ENCODE data around the gene TMEM138. TPM values are rescaled to one million over a fixed set of nuclear protein-coding genes. Genes with fewer than 3 reads are reported as not detected.
A peak's percentile ranks its signal among the peaks of the same experiment; 100 is the strongest.

Gene TMEM138
- polyA plus RNA-seq, 4 donors = 24.9 to 48.3 (median 38.7) TPM

DNA sequence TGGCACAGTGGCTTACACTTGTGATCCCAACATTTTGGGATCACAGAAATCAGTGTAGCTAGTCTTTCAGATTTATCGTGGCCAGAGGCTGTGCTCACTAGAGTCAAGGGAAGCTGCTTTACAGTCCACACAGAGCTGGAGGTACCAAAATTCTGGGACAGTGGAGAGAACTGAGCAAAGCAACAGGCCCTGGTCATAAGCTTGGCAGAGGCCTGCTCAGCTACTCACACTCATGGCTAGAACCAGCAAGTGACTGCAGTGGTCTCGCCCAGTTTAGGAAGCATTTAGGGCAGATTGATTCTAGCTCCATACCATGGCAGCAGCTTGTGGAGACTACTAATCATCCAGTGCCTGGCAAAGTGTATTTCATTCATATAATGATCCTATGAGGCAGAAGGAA is 39.0 kb downstream of the TMEM138 start:
- FAIRE-seq (no peak), DNase-seq (no peak)
- no peaks in the 10 kb centered on the region for H3K9me3 ChIP-seq (ENCODE audit: control insufficient read depth in 2 of 2, insufficient read depth in 1 of 2, low read depth in 1 of 2, low read length in 1 of 2)
- no peaks in the 10 kb centered on the region for H3K4me1 ChIP-seq (ENCODE audit: control insufficient read depth in 3 of 3, insufficient read depth in 2 of 3, low read depth in 1 of 3, low read length in 2 of 3)
- H3K4me3 ChIP-seq (ENCODE audit: low read depth in 1 of 3, low read length in 3 of 3) = no peak overlapping the region
- 89 to 97% (median 97%) methylated on average over 2 of the region's 2 CpGs for WGBS, 3 donors
- peaks cover 13 to 50% (median 30%) of the 10 kb centered on the region in 3 donors for H3K36me3 ChIP-seq (ENCODE audit: control insufficient read depth in 3 of 3, insufficient read depth in 2 of 3, low read depth in 1 of 3, low read length in 3 of 3)
- no peaks in the 10 kb centered on the region for H3K27me3 ChIP-seq (ENCODE audit: control insufficient read depth in 3 of 3, insufficient read depth in 3 of 3, low read length in 3 of 3)
- H3K27ac ChIP-seq (ENCODE audit: low read depth in 1 of 3, low read length in 2 of 3) = no peak overlapping the region

DNA sequence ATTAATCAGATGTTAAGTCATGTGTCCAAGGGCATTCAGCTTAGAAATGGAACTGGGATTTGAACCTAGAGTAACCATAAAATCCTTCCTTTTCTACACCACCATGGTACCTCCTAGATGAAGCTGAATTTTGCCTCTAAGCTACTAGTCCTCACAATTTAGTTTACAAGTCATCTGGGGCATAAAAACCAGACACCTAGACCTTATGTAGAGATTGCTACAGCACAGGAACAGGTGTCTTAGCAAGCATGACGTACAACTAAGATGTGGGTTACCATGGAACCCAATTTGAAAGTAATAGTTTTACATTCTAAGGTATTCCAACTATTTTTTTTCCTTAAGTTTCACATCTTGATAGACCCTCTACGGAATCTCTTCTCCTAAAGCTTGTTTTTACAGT is 39.4 kb downstream of the TMEM138 start:
- peaks cover 14 to 46% (median 31%) of the 10 kb centered on the region in 3 donors for H3K36me3 ChIP-seq (ENCODE audit: control insufficient read depth in 3 of 3, insufficient read depth in 2 of 3, low read depth in 1 of 3, low read length in 3 of 3)
- no peak for FAIRE-seq
- WGBS, 3 donors = 88 to 100% (median 94%) methylated on average over 2 of the region's 2 CpGs

DNA sequence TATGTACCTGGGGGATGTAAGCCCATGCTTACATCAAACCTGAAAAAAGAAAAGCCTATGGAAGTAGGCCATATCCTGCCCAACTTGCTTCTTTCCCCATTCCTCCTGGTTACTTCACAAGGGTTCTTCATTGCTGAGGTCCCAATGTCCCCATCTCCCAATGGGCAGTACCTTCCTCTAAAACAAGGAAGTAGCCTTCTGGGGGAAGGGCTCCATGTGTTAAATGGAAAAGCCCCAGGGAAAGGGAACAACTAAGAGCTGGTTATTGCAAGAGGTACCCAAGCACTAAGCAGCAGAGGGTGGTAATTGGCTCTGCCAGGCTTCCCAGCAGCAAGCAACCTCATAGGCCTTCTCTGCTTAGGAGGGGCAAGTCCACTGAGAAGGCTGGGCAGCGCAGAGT is 41.5 kb downstream of the TMEM138 start:
- DNase-seq (no peak), FAIRE-seq (no peak)
- Histone ChIP-seq H3K27ac (ENCODE audit: low read depth in 1 of 3, low read length in 2 of 3) (no peak overlapping the region), H3K27me3 (ENCODE audit: control insufficient read depth in 3 of 3, insufficient read depth in 3 of 3, low read length in 3 of 3) (no peaks in the 10 kb centered on the region), H3K4me1 (ENCODE audit: control insufficient read depth in 3 of 3, insufficient read depth in 2 of 3, low read depth in 1 of 3, low read length in 2 of 3) (no peaks in the 10 kb centered on the region), H3K4me3 (ENCODE audit: low read depth in 1 of 3, low read length in 3 of 3) (no peak overlapping the region), H3K36me3 (ENCODE audit: control insufficient read depth in 3 of 3, insufficient read depth in 2 of 3, low read depth in 1 of 3, low read length in 3 of 3) (peaks cover 24 to 46% (median 26%) of the 10 kb centered on the region in 3 donors), H3K9me3 (ENCODE audit: control insufficient read depth in 2 of 2, insufficient read depth in 1 of 2, low read depth in 1 of 2, low read length in 1 of 2) (no peaks in the 10 kb centered on the region)
- 94 to 97% (median 95%) methylated on average over 1 of the region's 1 CpG for WGBS, 3 donors

More for the DNA sequence above, 39.4 kb downstream of the TMEM138 start:
- no peak overlapping the region for H3K27ac ChIP-seq (ENCODE audit: low read depth in 1 of 3, low read length in 2 of 3)
- H3K4me1 ChIP-seq (ENCODE audit: control insufficient read depth in 3 of 3, insufficient read depth in 2 of 3, low read depth in 1 of 3, low read length in 2 of 3) = no peaks in the 10 kb centered on the region
- no peaks in the 10 kb centered on the region for H3K27me3 ChIP-seq (ENCODE audit: control insufficient read depth in 3 of 3, insufficient read depth in 3 of 3, low read length in 3 of 3)
- no peak for DNase-seq
- H3K9me3 ChIP-seq (ENCODE audit: control insufficient read depth in 2 of 2, insufficient read depth in 1 of 2, low read depth in 1 of 2, low read length in 1 of 2) = no peaks in the 10 kb centered on the region
- no peak overlapping the region for H3K4me3 ChIP-seq (ENCODE audit: low read depth in 1 of 3, low read length in 3 of 3)

DNA sequence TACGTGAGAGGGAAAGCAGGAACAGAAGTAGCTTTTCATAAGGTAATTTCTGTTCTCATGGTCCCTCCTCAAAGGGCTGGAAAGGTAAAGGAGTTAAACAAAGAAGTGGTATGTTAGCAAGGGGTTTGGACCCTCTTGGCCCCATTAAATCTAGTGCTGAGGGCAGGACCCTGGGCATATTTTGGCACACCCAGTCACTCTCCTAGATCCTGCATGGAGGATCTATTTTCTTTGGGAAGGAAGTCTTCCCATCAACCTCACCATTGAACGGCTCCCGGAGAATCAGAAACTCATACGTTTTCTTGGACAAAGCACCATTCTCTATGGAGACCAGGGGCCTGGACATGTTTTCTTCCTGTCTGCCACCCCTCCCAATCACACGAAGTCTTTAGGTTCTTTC is 41.9 kb downstream of the TMEM138 start:
- no peaks in the 10 kb centered on the region for H3K9me3 ChIP-seq (ENCODE audit: control insufficient read depth in 2 of 2, insufficient read depth in 1 of 2, low read depth in 1 of 2, low read length in 1 of 2)
- H3K4me1 ChIP-seq (ENCODE audit: control insufficient read depth in 3 of 3, insufficient read depth in 2 of 3, low read depth in 1 of 3, low read length in 2 of 3) = no peaks in the 10 kb centered on the region
- H3K4me3 ChIP-seq (ENCODE audit: low read depth in 1 of 3, low read length in 3 of 3) = no peak overlapping the region
- FAIRE-seq (no peak), DNase-seq (no peak)
- H3K27me3 ChIP-seq (ENCODE audit: control insufficient read depth in 3 of 3, insufficient read depth in 3 of 3, low read length in 3 of 3) = no peaks in the 10 kb centered on the region
- H3K27ac ChIP-seq (ENCODE audit: low read depth in 1 of 3, low read length in 2 of 3) = peak overlapping the region in 1 of 3 donors; percentile 5
- WGBS, 3 donors = 74 to 88% (median 84%) methylated on average over 5 of the region's 5 CpGs
- peaks cover 21 to 49% (median 26%) of the 10 kb centered on the region in 3 donors for H3K36me3 ChIP-seq (ENCODE audit: control insufficient read depth in 3 of 3, insufficient read depth in 2 of 3, low read depth in 1 of 3, low read length in 3 of 3)

DNA sequence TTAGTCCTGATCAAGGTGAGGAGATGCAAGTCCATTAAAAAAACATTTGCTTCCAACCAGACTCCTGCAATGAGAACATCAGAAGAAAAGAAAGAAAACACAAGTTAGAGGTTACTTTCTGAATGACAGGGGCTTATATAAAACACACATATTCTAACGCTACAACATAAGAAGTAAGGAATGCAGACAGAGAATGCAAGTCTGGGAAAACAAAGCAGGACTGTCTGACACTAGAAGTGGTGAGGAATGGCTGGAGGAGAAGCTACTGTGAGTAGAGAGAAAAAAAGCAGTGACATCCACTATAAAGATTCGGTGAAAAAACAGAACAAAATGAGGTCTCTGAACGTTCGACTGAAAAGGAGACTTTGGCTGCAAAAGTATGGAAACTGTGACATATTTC is 42.5 kb downstream of the TMEM138 start:
- H3K27me3 ChIP-seq (ENCODE audit: control insufficient read depth in 3 of 3, insufficient read depth in 3 of 3, low read length in 3 of 3) = no peaks in the 10 kb centered on the region
- FAIRE-seq = no peak
- no peak overlapping the region for H3K4me3 ChIP-seq (ENCODE audit: low read depth in 1 of 3, low read length in 3 of 3)
- H3K9me3 ChIP-seq (ENCODE audit: control insufficient read depth in 2 of 2, insufficient read depth in 1 of 2, low read depth in 1 of 2, low read length in 1 of 2) = no peaks in the 10 kb centered on the region
- 83 to 90% (median 86%) methylated on average over 4 of the region's 4 CpGs for whole genome bisulfite sequencing, 3 donors
- no peak overlapping the region for H3K27ac ChIP-seq (ENCODE audit: low read depth in 1 of 3, low read length in 2 of 3)
- no peaks in the 10 kb centered on the region for H3K4me1 ChIP-seq (ENCODE audit: control insufficient read depth in 3 of 3, insufficient read depth in 2 of 3, low read depth in 1 of 3, low read length in 2 of 3)
- peaks cover 23 to 47% (median 26%) of the 10 kb centered on the region in 3 donors for H3K36me3 ChIP-seq (ENCODE audit: control insufficient read depth in 3 of 3, insufficient read depth in 2 of 3, low read depth in 1 of 3, low read length in 3 of 3)
- DNase-seq = no peak

DNA sequence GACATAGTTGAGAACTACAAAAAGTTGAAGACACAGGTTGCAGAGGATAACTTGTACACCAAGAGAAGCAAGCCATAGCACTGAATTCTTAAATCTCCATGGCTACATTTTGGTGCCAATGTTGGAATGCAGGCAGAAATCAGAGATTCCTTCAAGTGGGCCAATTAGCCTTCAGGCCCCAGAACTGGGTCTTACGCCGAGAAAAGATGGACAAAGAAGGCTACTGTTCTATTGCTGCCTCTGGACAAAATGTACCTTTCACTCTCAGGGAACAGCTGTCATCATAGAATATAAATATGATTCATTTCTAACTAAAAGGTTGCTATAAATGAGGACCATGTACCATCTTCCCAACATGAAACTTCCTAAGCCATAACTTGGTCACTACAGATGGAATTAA is 43.9 kb downstream of the TMEM138 start:
- Histone ChIP-seq H3K9me3 (ENCODE audit: control insufficient read depth in 2 of 2, insufficient read depth in 1 of 2, low read depth in 1 of 2, low read length in 1 of 2) (no peaks in the 10 kb centered on the region), H3K27ac (ENCODE audit: low read depth in 1 of 3, low read length in 2 of 3) (no peak overlapping the region), H3K4me1 (ENCODE audit: control insufficient read depth in 3 of 3, insufficient read depth in 2 of 3, low read depth in 1 of 3, low read length in 2 of 3) (no peaks in the 10 kb centered on the region), H3K36me3 (ENCODE audit: control insufficient read depth in 3 of 3, insufficient read depth in 2 of 3, low read depth in 1 of 3, low read length in 3 of 3) (peaks cover 26 to 54% (median 33%) of the 10 kb centered on the region in 3 donors), H3K4me3 (ENCODE audit: low read depth in 1 of 3, low read length in 3 of 3) (no peak overlapping the region), H3K27me3 (ENCODE audit: control insufficient read depth in 3 of 3, insufficient read depth in 3 of 3, low read length in 3 of 3) (no peaks in the 10 kb centered on the region)
- no peak for FAIRE-seq
- WGBS, 3 donors = 95 to 97% (median 95%) methylated on average over 2 of the region's 2 CpGs
- DNase-seq = no peak

DNA sequence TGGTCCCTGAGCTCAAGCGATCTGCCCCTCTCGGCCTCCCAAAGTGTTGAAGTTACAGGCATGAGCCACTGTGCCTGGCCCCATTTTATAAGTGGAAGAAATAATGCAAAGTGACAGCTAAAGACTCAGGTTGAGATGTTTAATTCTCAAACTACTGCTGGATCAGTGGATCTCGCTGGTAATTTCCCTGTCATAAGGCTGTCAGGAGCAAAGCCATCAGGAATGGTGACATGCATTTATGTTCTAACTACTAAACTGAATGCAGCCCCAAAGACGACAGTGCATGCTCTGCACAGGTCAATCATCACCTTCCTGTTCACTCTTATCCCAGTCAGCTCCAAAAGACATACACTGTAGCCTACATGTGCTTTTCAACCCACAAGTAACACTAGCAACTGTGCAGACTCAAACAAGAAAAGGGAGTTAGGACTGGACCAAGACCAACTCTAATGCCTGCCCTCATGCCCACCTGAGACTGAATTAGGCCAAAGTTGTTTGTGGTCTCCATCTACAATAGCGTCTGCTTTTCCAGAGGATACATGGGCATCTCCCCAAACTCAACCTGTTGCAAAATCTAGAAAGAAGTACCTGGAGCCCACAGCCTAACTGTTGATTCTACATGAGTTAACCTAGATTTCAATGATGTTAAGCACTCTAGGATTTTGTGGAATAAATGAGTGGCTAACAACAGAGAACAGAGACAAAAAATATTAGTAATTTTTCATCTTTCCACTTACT is 45.0 kb downstream of the TMEM138 start:
- Histone ChIP-seq H3K4me3 (ENCODE audit: low read depth in 1 of 3, low read length in 3 of 3) (no peak overlapping the region), H3K27ac (ENCODE audit: low read depth in 1 of 3, low read length in 2 of 3) (peak overlapping the region in 1 of 3 donors; percentile 14), H3K4me1 (ENCODE audit: control insufficient read depth in 3 of 3, insufficient read depth in 2 of 3, low read depth in 1 of 3, low read length in 2 of 3) (no peaks in the 10 kb centered on the region), H3K9me3 (ENCODE audit: control insufficient read depth in 2 of 2, insufficient read depth in 1 of 2, low read depth in 1 of 2, low read length in 1 of 2) (no peaks in the 10 kb centered on the region), H3K27me3 (ENCODE audit: control insufficient read depth in 3 of 3, insufficient read depth in 3 of 3, low read length in 3 of 3) (no peaks in the 10 kb centered on the region), H3K36me3 (ENCODE audit: control insufficient read depth in 3 of 3, insufficient read depth in 2 of 3, low read depth in 1 of 3, low read length in 3 of 3) (peaks cover 32 to 58% (median 41%) of the 10 kb centered on the region in 3 donors)
- FAIRE-seq (no peak), DNase-seq (no peak)
- WGBS, 3 donors = 94 to 95% (median 95%) methylated on average over 5 of the region's 5 CpGs

DNA sequence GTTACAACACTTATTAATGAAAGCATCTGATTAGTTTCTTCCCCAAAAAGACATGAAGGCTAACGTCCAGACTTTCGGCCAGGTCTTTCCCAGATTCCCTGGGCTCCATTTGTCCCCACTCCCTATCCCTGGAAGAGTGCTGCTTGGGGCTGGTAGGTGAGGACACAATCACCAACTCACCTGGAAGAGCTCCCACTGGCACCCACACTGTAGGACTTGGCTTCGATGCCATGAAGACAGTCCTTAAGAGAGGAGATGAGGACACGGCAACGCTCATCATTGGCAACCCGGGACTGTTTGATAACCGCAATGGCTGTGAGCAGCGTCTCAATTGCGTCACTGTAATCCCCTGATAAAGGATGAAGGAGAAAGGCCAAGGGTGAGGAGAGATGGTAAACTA is 49.4 kb downstream of the TMEM138 start:
- DNase-seq = no peak
- no peak for FAIRE-seq
- H3K9me3 ChIP-seq (ENCODE audit: control insufficient read depth in 2 of 2, insufficient read depth in 1 of 2, low read depth in 1 of 2, low read length in 1 of 2) = no peaks in the 10 kb centered on the region
- H3K36me3 ChIP-seq (ENCODE audit: control insufficient read depth in 3 of 3, insufficient read depth in 2 of 3, low read depth in 1 of 3, low read length in 3 of 3) = peaks cover 29 to 65% (median 45%) of the 10 kb centered on the region in 3 donors
- no peak overlapping the region for H3K4me3 ChIP-seq (ENCODE audit: low read depth in 1 of 3, low read length in 3 of 3)
- no peaks in the 10 kb centered on the region for H3K27me3 ChIP-seq (ENCODE audit: control insufficient read depth in 3 of 3, insufficient read depth in 3 of 3, low read length in 3 of 3)
- WGBS, 3 donors = 73 to 80% (median 79%) methylated on average over 9 of the region's 9 CpGs
- H3K27ac ChIP-seq (ENCODE audit: low read depth in 1 of 3, low read length in 2 of 3) = no peak overlapping the region
- no peaks in the 10 kb centered on the region for H3K4me1 ChIP-seq (ENCODE audit: control insufficient read depth in 3 of 3, insufficient read depth in 2 of 3, low read depth in 1 of 3, low read length in 2 of 3)

DNA sequence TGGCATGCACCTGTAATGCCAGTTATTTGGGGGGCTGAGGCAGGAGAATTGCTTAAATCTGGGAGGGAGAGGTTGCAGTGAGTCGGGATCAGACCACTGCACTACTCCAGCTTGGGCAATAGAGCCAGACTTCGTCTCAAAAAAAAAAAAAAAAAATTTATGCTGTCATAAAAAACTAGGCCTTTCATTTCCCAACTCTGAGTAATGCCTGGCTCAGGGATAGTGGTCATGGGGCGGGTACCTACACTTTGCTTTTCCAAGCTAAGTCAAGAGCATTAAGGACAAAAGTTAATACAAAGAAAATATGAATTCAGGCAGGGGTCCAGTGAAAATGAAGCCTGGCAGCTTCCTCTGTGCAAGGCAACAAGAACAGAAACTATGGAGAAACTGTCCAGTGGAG is 51.3 kb downstream of the TMEM138 start:
- Histone ChIP-seq H3K4me3 (ENCODE audit: low read depth in 1 of 3, low read length in 3 of 3) (no peak overlapping the region), H3K27me3 (ENCODE audit: control insufficient read depth in 3 of 3, insufficient read depth in 3 of 3, low read length in 3 of 3) (no peaks in the 10 kb centered on the region), H3K9me3 (ENCODE audit: control insufficient read depth in 2 of 2, insufficient read depth in 1 of 2, low read depth in 1 of 2, low read length in 1 of 2) (no peaks in the 10 kb centered on the region), H3K27ac (ENCODE audit: low read depth in 1 of 3, low read length in 2 of 3) (no peak overlapping the region), H3K36me3 (ENCODE audit: control insufficient read depth in 3 of 3, insufficient read depth in 2 of 3, low read depth in 1 of 3, low read length in 3 of 3) (peaks cover 38 to 54% (median 38%) of the 10 kb centered on the region in 3 donors), H3K4me1 (ENCODE audit: control insufficient read depth in 3 of 3, insufficient read depth in 2 of 3, low read depth in 1 of 3, low read length in 2 of 3) (no peaks in the 10 kb centered on the region)
- FAIRE-seq (no peak), DNase-seq (no peak)
- WGBS, 3 donors = 62 to 76% (median 65%) methylated on average over 3 of the region's 3 CpGs
